K562 (cell line): ENCODE data around the gene ZFP36. TPM values are rescaled to one million over a fixed set of nuclear protein-coding genes. Genes with fewer than 3 reads are reported as not detected.

ENCODE experiments used
- BMI1 ChIP-seq: fragments of 150-350 bp; IDR thresholded peaks from 2 replicates; pipeline ENCODE4 v1.6.1; 2014; ENCODE audit warnings: low read length
- BRD4 ChIP-seq: fragments of 200-600 bp; sonication (generic); IDR thresholded peaks from 2 replicates; pipeline ENCODE4 v1.6.1; 2017; ENCODE audit warnings: inconsistent platforms
- CTCFL ChIP-seq: IDR thresholded peaks from 2 replicates; pipeline ENCODE4 v1.6.1; 2011; ENCODE audit warnings: borderline replicate concordance, low read depth, mild to moderate bottlenecking, moderate library complexity, low read length; ENCODE audit not compliant: insufficient read depth, poor library complexity, severe bottlenecking
- E2F5 ChIP-seq: sonication (generic); formaldehyde crosslinking; IDR thresholded peaks from 2 replicates; pipeline ENCODE4 v1.8.0; 2022; ENCODE audit warnings: mild to moderate bottlenecking, missing genetic modification reagents
- HNRNPH1 ChIP-seq: fragments of 200-400 bp; formaldehyde crosslinking; optimal IDR thresholded peaks from 2 replicates; pipeline ENCODE3; 2017; ENCODE audit warnings: low read depth, mild to moderate bottlenecking, low read length, moderate library complexity
- MITF ChIP-seq: IDR thresholded peaks from 2 replicates; pipeline ENCODE4 v1.6.1; 2014; ENCODE audit warnings: antibody characterized with exemption
- NFRKB ChIP-seq: fragments of 450-650 bp; IDR thresholded peaks from 2 replicates; pipeline ENCODE4 v1.6.1; 2016; ENCODE audit warnings: low read depth
- NR2F6 ChIP-seq: fragments of 450-650 bp; formaldehyde crosslinking; IDR thresholded peaks from 2 replicates; pipeline ENCODE4 v1.4.0; 2020; ENCODE audit warnings: mild to moderate bottlenecking
- PHF20 ChIP-seq: fragments of 450-650 bp; IDR thresholded peaks from 2 replicates; pipeline ENCODE4 v1.6.1; 2018; ENCODE audit not compliant: partially characterized antibody
- RBBP5 ChIP-seq: fragments of 200-600 bp; sonication (generic); IDR thresholded peaks from 2 replicates; pipeline ENCODE4 v1.6.1; 2012; ENCODE audit warnings: borderline replicate concordance, mild to moderate bottlenecking, low read length, control low read depth, inconsistent platforms; ENCODE audit not compliant: insufficient read depth, poor library complexity, severe bottlenecking
- RBM22 ChIP-seq: fragments of 200-400 bp; formaldehyde crosslinking; IDR thresholded peaks from 2 replicates; pipeline ENCODE4 v1.6.1; 2018; ENCODE audit warnings: low read length, low read depth; ENCODE audit not compliant: poor library complexity, severe bottlenecking
- SIN3A ChIP-seq, 2 experiments: fragments of 150-350 bp in 1 of 2; IDR thresholded peaks; 2 replicates each; pipeline ENCODE4 v1.6.1; 2011 to 2016; ENCODE audit warnings: borderline replicate concordance in 2 of 2, low read depth in 2 of 2, low read length in 2 of 2, mild to moderate bottlenecking in 2 of 2, moderate library complexity in 2 of 2; ENCODE audit not compliant: control insufficient read depth in 1 of 2
- TAF15 ChIP-seq: fragments of 200-400 bp; formaldehyde crosslinking; IDR thresholded peaks from 2 replicates; pipeline ENCODE4 v1.6.1; 2017; ENCODE audit warnings: mild to moderate bottlenecking, low read depth, low read length, moderate library complexity
- TAF9B ChIP-seq: fragments of 450-650 bp; IDR thresholded peaks from 2 replicates; pipeline ENCODE4 v1.6.1; 2018; ENCODE audit warnings: mild to moderate bottlenecking; ENCODE audit not compliant: partially characterized antibody
- TFAM ChIP-seq: fragments of 250-450 bp; sonication (Bioruptor Pico); conservative IDR thresholded peaks from 2 replicates; pipeline ENCODE4 v1.5.0; 2021; ENCODE audit warnings: mild to moderate bottlenecking, moderate library complexity
- TFE3 ChIP-seq: fragments of 450-650 bp; formaldehyde crosslinking; IDR thresholded peaks from 2 replicates; pipeline ENCODE4 v1.4.0; 2020; ENCODE audit warnings: mild to moderate bottlenecking, mixed read lengths
- ZKSCAN3 ChIP-seq: fragments of 250-450 bp; sonication (Bioruptor Pico); IDR thresholded peaks from 2 replicates; pipeline ENCODE4 v1.4.0; 2020
- ZNF24 ChIP-seq: fragments of 450-650 bp; IDR thresholded peaks from 2 replicates; pipeline ENCODE4 v1.6.1; 2016
- ZNF280A ChIP-seq: fragments of 450-650 bp; IDR thresholded peaks from 2 replicates; pipeline ENCODE4 v1.6.1; 2018; ENCODE audit warnings: mild to moderate bottlenecking, low read depth; ENCODE audit not compliant: partially characterized antibody
- ZNF436 ChIP-seq: fragments of 250-450, 450-650 bp; sonication (Bioruptor Pico); formaldehyde crosslinking; IDR thresholded peaks from 2 replicates; pipeline ENCODE4 v1.7.0; 2020; ENCODE audit warnings: mild to moderate bottlenecking
- ZNF75A ChIP-seq: fragments of 450-650 bp; formaldehyde crosslinking; IDR thresholded peaks from 2 replicates; pipeline ENCODE4 v1.4.0; 2020; ENCODE audit warnings: mild to moderate bottlenecking
- polyA plus RNA-seq, 8 experiments: library from polyadenylated mRNA; depleted of rRNA in 4 of 8; stranded (reverse) in 5 of 8; unstranded in 3 of 8; fragments of >200 nt; fragmentation: Nextera tagmentation in 2 of 8; fragmentation: Illumina TruSeq in 1 of 8; extraction: Ambion mirVana in 2 of 8; extraction: Trizol in 1 of 8; gene quantifications; 2 replicates each; pipeline versions ENCODE4 v1.2.1 to v1.2.3, GENCODE V29; 2011 to 2014; ENCODE audit warnings: inconsistent platforms in 1 of 8, missing spikeins in 1 of 8
- total RNA-seq, 7 experiments: library from RNA; depleted of rRNA in 6 of 7; stranded (reverse); fragments of >200 nt in 6 of 7; fragmentation: Illumina TruSeq in 2 of 7; extraction: Trizol in 2 of 7; gene quantifications; 2 replicates each; pipeline versions ENCODE4 v1.2.1 to v1.2.3, GENCODE V29; 2011 to 2021; ENCODE audit warnings: low replicate concordance in 1 of 7

Gene ZFP36
- total and polyA plus RNA-seq, 9 of the 15 experiments (the other 6 are each of a cell fraction or from before 2014, with no cell fraction given): 1.0 to 20.1 (median 3.5) TPM

- no peak for TF ChIP-seq RBBP5
- no peak for TF ChIP-seq HNRNPH1
- TF ChIP-seq TAF15: no peak
- no peak for TF ChIP-seq SIN3A (IDR thresholded peaks at IDR 0.05; ENCODE audit: borderline replicate concordance in 2 of 2, control insufficient read depth in 1 of 2, low read depth in 2 of 2, low read length in 2 of 2)
- no peak for TF ChIP-seq RBM22
- TF ChIP-seq ZKSCAN3 (CRISPR knock-in tag): no peak
- TF ChIP-seq PHF20: no peak
- TF ChIP-seq CTCFL: no peak
- no peak for TF ChIP-seq ZNF280A
- TF ChIP-seq ZNF75A: no peak
- no peak for TF ChIP-seq MITF
- no peak for TF ChIP-seq ZNF436 (CRISPR knock-in tag)
- TF ChIP-seq NR2F6: no peak
- TF ChIP-seq E2F5: no peak
- no peak for TF ChIP-seq BMI1
- TF ChIP-seq BRD4: no peak
- TF ChIP-seq NFRKB: no peak
- no peak for TF ChIP-seq TFE3 (CRISPR knock-in tag)
- TF ChIP-seq TAF9B: no peak
- TF ChIP-seq TFAM (CRISPR knock-in tag): no peak
- TF ChIP-seq ZNF24: no peak
Observed at GRCh38 chr19:39381910-39382611, 24.6 kb upstream of the ZFP36 start (continued).
